Skin epidermis (tissue), 12 donors: Measurements from ENCODE around the gene CHST15.
A peak's percentile ranks its signal among the peaks of the same experiment; 100 is the strongest.
"Not testable (repeated sequence)": the region's sequence is repeated elsewhere in the genome, so short reads cannot be mapped to it uniquely, and the experiment has no call there.

Experiments used
- H3K27ac ChIP-seq, 21 experiments: fragments of 200-600 bp; sonication (generic) in 11 of 21; one replicate each; pipeline ENCODE4 v1.5.0; 2020; ENCODE audit warnings: mild to moderate bottlenecking in 3 of 21, inconsistent platforms in 2 of 21, moderate library complexity in 2 of 21
- H3K4me3 ChIP-seq, 7 experiments: fragments of 200-600 bp; sonication (generic) in 2 of 7; one replicate each; pipeline ENCODE4 v1.5.0; 2020; ENCODE audit warnings: inconsistent platforms in 2 of 7, mild to moderate bottlenecking in 2 of 7, moderate library complexity in 1 of 7

CHST15 gene

GRCh38 chr10:124104011-124104627, 10.7 kb upstream of the CHST15 start:
- H3K27ac ChIP-seq, result no peak overlapping the region

GRCh38 chr10:124101351-124101750, 8.0 kb upstream of the CHST15 start:
- no peak overlapping the region for H3K4me3 ChIP-seq
- H3K27ac ChIP-seq, result no peak overlapping the region

More at GRCh38 chr10:124104011-124104627, 10.7 kb upstream of the CHST15 start:
- H3K4me3 ChIP-seq, result no peak overlapping the region

- not testable (repeated sequence) for H3K4me3 ChIP-seq
Measured at GRCh38 chr10:124100651-124101050, 7.3 kb upstream of the CHST15 start.

GRCh38 chr10:124100124-124100523, 6.7 kb upstream of the CHST15 start:
- no peak overlapping the region for H3K27ac ChIP-seq
- H3K4me3 ChIP-seq, result no peak overlapping the region

More at GRCh38 chr10:124100651-124101050, 7.3 kb upstream of the CHST15 start:
- not testable (repeated sequence) for H3K27ac ChIP-seq

- Histone ChIP-seq H3K27ac (no peak overlapping the region), H3K4me3 (no peak overlapping the region)
Measured at GRCh38 chr10:124099604-124100003, 6.2 kb upstream of the CHST15 start.

GRCh38 chr10:124098575-124098974, 5.2 kb upstream of the CHST15 start:
- Histone ChIP-seq H3K27ac (no peak overlapping the region), H3K4me3 (no peak overlapping the region)

GRCh38 chr10:124097883-124098282, 4.5 kb upstream of the CHST15 start:
- Histone ChIP-seq H3K27ac (no peak overlapping the region), H3K4me3 (no peak overlapping the region)

GRCh38 chr10:124096494-124096893, 3.1 kb upstream of the CHST15 start:
- Histone ChIP-seq H3K4me3 (no peak overlapping the region), H3K27ac (no peak overlapping the region)

- H3K4me3 ChIP-seq, result not testable (repeated sequence)
Measured at GRCh38 chr10:124095801-124096200, 2.4 kb upstream of the CHST15 start.

GRCh38 chr10:124095096-124095495, 1.7 kb upstream of the CHST15 start:
- Histone ChIP-seq H3K4me3 (no peak overlapping the region), H3K27ac (no peak overlapping the region)

More at GRCh38 chr10:124095801-124096200, 2.4 kb upstream of the CHST15 start:
- not testable (repeated sequence) for H3K27ac ChIP-seq

- Histone ChIP-seq H3K4me3 (peak overlapping the region in 6 of 7 experiments; percentile 50 to 70 (median 60)), H3K27ac (peak overlapping the region in 15 of 21 experiments; percentile 44 to 92 (median 82))
Measured at GRCh38 chr10:124094419-124094785, 1.0 kb upstream of the CHST15 start.

- Histone ChIP-seq H3K4me3 (peak overlapping the region; percentile 50 to 70 (median 60)), H3K27ac (peak overlapping the region in 19 of 21 experiments; percentile 50 to 92 (median 81))
Measured at GRCh38 chr10:124093774-124094418, 498 bp upstream of the CHST15 start.

- Histone ChIP-seq H3K27ac (peak overlapping the region; percentile 55 to 92 (median 81)), H3K4me3 (peak overlapping the region; percentile 50 to 70 (median 60))
Measured at GRCh38 chr10:124092250-124092859, 1.0 kb downstream of the CHST15 start.

GRCh38 chr10:124091646-124092249, 1.6 kb downstream of the CHST15 start:
- Histone ChIP-seq H3K4me3 (peak overlapping the region; percentile 50 to 70 (median 60)), H3K27ac (peak overlapping the region in 19 of 21 experiments; percentile 72 to 92 (median 81))

GRCh38 chr10:124090601-124091209, 2.7 kb downstream of the CHST15 start:
- H3K27ac ChIP-seq, result peak overlapping the region in 1 of 21 experiments; percentile 72
- peak overlapping the region in 4 of 7 experiments; percentile 18 to 70 (median 56) for H3K4me3 ChIP-seq

GRCh38 chr10:124089859-124090258, 3.5 kb downstream of the CHST15 start:
- no peak overlapping the region for H3K4me3 ChIP-seq
- H3K27ac ChIP-seq, result no peak overlapping the region

GRCh38 chr10:124088915-124089314, 4.5 kb downstream of the CHST15 start:
- Histone ChIP-seq H3K27ac (no peak overlapping the region), H3K4me3 (no peak overlapping the region)

GRCh38 chr10:124087672-124088634, 5.4 kb downstream of the CHST15 start:
- Histone ChIP-seq H3K4me3 (no peak overlapping the region), H3K27ac (no peak overlapping the region)
